ENCODE results near the gene MINK1. TPM values are rescaled to one million over a fixed set of nuclear protein-coding genes. Genes with fewer than 3 reads are reported as not detected.
A peak's percentile ranks its signal among the peaks of the same experiment; 100 is the strongest.

Gene MINK1
- total RNA-seq, 1 donor from 2014 or later, result 90.6 TPM

DNA sequence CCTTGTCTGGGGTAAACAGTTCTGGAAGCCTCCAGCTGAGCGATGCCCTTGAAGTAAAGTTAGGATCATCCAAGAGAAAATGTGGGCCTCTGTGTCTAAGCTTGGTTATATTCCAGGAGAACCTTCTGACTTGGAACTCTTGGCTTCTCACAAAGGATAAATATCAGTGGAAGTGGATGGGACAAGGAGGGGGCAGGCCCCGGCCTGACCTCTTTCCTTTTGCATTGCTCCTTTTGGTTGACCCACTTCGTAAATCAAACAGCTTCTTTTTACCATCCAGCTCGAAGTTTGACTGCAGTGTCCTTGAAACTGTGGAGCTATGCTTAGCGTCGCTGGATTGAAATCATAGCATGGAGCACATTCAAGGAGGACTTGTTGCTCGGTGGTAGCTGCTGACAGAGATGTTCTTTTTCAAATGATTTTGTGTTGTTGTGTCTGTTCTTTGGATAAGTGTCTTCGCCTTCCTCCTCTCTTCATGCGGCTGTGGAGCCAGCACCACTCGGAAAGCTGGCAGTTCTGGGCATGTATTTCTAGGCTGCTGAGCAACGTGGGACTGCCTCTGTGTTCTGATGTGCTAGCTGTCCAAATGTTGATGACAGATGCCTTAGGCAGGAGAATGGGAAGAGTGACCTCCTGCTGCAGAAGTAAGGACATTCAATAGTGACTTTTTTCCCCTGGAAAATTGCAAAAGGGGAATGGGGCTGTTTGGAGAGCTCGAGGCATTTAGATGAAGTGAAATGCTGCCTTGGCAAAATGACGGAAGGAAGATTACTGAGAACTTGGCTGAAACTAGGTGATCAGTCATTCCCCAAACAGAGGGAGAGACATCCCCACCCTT is 4.5 kb downstream of the MINK1 start:
- Mint-ChIP-seq H3K4me1 (ENCODE audit: low read depth) (peaks cover 57% of the 10 kb centered on the region), H3K9me3 (ENCODE audit: low read depth) (no peaks in the 10 kb centered on the region), H3K4me3 (ENCODE audit: unreplicated experiment) (no peak overlapping the region), H3K36me3 (ENCODE audit: low read depth) (peaks cover 3% of the 10 kb centered on the region), H3K27ac (ENCODE audit: unreplicated experiment) (peak overlapping the region; percentile 12), H3K27me3 (ENCODE audit: low read depth) (no peaks in the 10 kb centered on the region)
- TF ChIP-seq, protein P1, sequence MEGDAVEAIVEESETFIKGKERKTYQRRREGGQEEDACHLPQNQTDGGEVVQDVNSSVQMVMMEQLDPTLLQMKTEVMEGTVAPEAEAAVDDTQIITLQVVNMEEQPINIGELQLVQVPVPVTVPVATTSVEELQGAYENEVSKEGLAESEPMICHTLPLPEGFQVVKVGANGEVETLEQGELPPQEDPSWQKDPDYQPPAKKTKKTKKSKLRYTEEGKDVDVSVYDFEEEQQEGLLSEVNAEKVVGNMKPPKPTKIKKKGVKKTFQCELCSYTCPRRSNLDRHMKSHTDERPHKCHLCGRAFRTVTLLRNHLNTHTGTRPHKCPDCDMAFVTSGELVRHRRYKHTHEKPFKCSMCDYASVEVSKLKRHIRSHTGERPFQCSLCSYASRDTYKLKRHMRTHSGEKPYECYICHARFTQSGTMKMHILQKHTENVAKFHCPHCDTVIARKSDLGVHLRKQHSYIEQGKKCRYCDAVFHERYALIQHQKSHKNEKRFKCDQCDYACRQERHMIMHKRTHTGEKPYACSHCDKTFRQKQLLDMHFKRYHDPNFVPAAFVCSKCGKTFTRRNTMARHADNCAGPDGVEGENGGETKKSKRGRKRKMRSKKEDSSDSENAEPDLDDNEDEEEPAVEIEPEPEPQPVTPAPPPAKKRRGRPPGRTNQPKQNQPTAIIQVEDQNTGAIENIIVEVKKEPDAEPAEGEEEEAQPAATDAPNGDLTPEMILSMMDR (IDR thresholded peaks at IDR 0.05), result no peak
- no peak for DNase-seq (ENCODE audit: low spot score)

DNA sequence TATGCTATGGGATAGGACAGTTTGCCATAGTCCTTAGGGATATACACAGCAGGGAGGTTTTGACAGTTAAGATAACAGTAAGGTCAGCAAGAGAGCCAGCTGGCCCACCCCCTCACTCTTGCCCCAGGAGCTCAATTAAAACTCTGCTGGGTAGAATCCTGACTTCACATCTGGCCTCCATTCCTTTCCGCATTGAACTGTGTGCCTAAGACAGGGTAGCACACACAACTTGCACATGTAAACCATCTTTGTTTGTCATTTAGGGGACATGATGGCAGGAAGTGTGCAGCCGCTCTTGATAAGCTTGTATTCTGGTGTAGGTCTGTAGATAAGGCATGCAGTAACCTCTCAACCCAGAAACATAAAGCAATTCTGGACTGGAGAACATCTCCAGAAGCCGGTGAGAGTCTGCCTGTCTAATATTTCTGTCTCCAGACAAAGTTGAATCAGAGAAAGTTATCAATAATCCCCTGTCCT is 5.2 kb downstream of the MINK1 start:
- H3K4me3 Mint-ChIP-seq (ENCODE audit: unreplicated experiment), result no peak overlapping the region
- H3K36me3 Mint-ChIP-seq (ENCODE audit: low read depth), result peaks cover 3% of the 10 kb centered on the region
- no peaks in the 10 kb centered on the region for H3K9me3 Mint-ChIP-seq (ENCODE audit: low read depth)
- no peak overlapping the region for H3K27ac Mint-ChIP-seq (ENCODE audit: unreplicated experiment)
- peaks cover 57% of the 10 kb centered on the region for H3K4me1 Mint-ChIP-seq (ENCODE audit: low read depth)
- H3K27me3 Mint-ChIP-seq (ENCODE audit: low read depth), result no peaks in the 10 kb centered on the region
- TF ChIP-seq, protein P1 (IDR thresholded peaks at IDR 0.05), result no peak
- no peak for DNase-seq (ENCODE audit: low spot score)

DNA sequence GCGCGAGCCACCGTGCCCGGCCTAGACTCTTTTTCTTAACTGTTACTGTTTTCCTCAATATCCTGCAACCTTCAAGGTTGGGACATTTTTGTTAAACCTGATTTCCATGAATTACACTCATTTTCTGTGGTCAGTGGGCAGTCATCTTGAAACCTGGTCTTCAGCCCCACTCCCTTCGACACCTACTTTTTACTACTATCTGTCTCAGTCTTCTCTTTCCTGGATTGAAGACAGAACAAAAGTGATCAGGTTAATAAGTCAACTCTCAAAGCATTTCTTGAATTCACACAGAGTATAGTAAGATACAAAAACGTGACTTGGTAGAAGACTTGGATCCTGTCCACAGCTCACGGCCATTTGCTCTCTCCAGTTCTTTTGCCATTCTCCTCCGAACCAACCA is 6.1 kb downstream of the MINK1 start:
- TF ChIP-seq, protein P1 (IDR thresholded peaks at IDR 0.05), result no peak
- peaks cover 52% of the 10 kb centered on the region for H3K4me1 Mint-ChIP-seq (ENCODE audit: low read depth)
- H3K4me3 Mint-ChIP-seq (ENCODE audit: unreplicated experiment), result no peak overlapping the region
- no peak for DNase-seq (ENCODE audit: low spot score)
- H3K27ac Mint-ChIP-seq (ENCODE audit: unreplicated experiment), result no peak overlapping the region
- no peaks in the 10 kb centered on the region for H3K9me3 Mint-ChIP-seq (ENCODE audit: low read depth)
- H3K36me3 Mint-ChIP-seq (ENCODE audit: low read depth), result peaks cover 3% of the 10 kb centered on the region
- no peaks in the 10 kb centered on the region for H3K27me3 Mint-ChIP-seq (ENCODE audit: low read depth)

DNA sequence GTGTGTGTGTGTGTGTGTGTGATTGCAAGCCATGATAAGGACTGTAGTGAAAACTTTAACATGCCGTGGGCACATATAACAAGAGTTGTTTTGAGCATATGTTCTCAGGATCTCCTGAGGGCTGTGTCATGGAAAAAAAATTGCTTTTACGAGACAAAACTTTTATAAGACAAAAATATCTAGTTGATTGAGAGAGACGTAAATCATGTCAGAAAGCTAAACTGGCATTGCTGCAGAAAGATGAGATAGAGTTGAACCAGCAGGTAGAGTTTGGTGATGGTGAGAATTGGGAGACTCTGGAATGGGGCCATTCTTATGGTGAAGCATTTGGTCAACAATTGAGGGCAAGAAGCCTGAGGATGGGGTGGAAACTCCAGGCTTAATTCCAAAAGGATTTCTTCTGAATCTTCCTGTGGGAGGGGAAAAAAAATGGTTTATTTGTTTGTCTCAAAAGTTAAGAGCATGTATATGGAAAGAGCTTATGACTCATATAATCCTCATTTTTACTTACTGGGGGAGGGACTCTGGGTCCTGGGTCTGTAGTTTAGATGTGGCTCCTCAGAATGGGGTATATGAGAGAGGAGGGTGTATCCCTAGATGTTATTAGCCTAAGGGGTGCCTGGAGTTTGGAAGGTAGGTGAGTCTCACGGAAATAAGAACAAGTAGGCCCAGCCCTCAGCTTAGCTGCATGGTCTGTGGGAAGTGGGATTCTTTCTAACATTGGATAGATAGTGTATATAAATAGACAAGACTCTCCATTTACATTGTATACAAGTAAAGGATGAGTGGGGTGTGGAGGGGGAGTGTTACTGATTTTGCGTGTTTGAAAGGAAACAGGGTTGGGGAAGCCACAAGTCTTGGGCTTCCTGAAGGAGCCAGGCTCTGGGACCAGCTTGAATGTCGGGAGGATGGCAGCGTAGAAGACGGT is 7.1 kb downstream of the MINK1 start:
- Mint-ChIP-seq H3K9me3 (ENCODE audit: low read depth) (no peaks in the 10 kb centered on the region), H3K4me1 (ENCODE audit: low read depth) (peaks cover 46% of the 10 kb centered on the region)

More for the DNA sequence above, 7.1 kb downstream of the MINK1 start:
- TF ChIP-seq, protein P1 (IDR thresholded peaks at IDR 0.05), result no peak
- Mint-ChIP-seq H3K27ac (ENCODE audit: unreplicated experiment) (no peak overlapping the region), H3K36me3 (ENCODE audit: low read depth) (peaks cover 3% of the 10 kb centered on the region), H3K4me3 (ENCODE audit: unreplicated experiment) (no peak overlapping the region), H3K27me3 (ENCODE audit: low read depth) (no peaks in the 10 kb centered on the region)
- DNase-seq (ENCODE audit: low spot score), result no peak
